OCI-LY1 (cell line): ENCODE measurements around the gene CAPNS1.
"Not testable (repeated sequence)": the region's sequence is repeated elsewhere in the genome, so short reads cannot be mapped to it uniquely, and the experiment has no call there.

Source experiments
- EZH2 ChIP-seq: fragments of 200-600 bp; sonication (generic), shearing (Covaris generic); IDR thresholded peaks from 2 replicates; pipeline ENCODE4 v1.8.0; 2017; ENCODE audit warnings: borderline replicate concordance, mixed run types, mild to moderate bottlenecking, antibody characterized with exemption, low read length, moderate library complexity, mixed read lengths
- TF ChIP-seq, protein P1 (sequence below): fragments of 200-600 bp; sonication (generic), shearing (Covaris generic); IDR thresholded peaks from 2 replicates; pipeline ENCODE4 v1.5.1; 2017; ENCODE audit warnings: mild to moderate bottlenecking, antibody characterized with exemption, low read length, moderate library complexity, mixed read lengths

DNA sequence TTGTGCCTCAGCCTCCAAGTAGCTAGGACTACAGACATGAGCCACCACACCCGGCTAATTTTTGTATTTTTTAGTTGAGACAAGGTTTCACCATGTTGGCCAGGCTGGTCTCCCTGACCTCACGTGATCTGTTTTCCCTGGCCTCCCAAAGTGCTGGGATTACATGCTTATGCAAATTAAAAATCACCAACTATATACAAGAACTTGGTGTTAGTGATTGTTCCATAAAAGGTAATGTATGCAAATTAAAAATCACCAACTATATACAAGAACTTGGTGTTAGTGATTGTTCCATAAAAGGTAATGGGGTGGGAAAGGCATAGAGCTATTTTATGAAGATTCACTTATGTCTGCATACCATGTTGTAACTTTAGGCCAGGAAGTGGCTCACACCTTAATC, 39.2 kb downstream of the CAPNS1 start:
- TF ChIP-seq, protein P1, sequence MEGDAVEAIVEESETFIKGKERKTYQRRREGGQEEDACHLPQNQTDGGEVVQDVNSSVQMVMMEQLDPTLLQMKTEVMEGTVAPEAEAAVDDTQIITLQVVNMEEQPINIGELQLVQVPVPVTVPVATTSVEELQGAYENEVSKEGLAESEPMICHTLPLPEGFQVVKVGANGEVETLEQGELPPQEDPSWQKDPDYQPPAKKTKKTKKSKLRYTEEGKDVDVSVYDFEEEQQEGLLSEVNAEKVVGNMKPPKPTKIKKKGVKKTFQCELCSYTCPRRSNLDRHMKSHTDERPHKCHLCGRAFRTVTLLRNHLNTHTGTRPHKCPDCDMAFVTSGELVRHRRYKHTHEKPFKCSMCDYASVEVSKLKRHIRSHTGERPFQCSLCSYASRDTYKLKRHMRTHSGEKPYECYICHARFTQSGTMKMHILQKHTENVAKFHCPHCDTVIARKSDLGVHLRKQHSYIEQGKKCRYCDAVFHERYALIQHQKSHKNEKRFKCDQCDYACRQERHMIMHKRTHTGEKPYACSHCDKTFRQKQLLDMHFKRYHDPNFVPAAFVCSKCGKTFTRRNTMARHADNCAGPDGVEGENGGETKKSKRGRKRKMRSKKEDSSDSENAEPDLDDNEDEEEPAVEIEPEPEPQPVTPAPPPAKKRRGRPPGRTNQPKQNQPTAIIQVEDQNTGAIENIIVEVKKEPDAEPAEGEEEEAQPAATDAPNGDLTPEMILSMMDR: not testable (repeated sequence)
- TF ChIP-seq EZH2: not testable (repeated sequence)
